Calu3 (cell line): ENCODE measurements around the gene GMDS. TPM values are rescaled to one million over a fixed set of nuclear protein-coding genes. Genes with fewer than 3 reads are reported as not detected.

ENCODE experiments used
- BruUV-seq: library from RNA; stranded (reverse); fragments of 400-500 nt; replicated peaks from 2 replicates; lab custom pipeline; 2021; lab: Mats Ljungman, UMichigan
- CTCF ChIA-PET: fragments of 300-600 bp; sonication (Branson Sonifier 250); formaldehyde crosslinking; loops from one replicate; lab custom pipeline; 2022; ENCODE audit warnings: antibody characterized with exemption; lab: Charles Lee
- DNase-seq: peaks from one replicate; pipeline ENCODE4 v3.0.0; 2022
- H3K27ac Mint-ChIP-seq: one replicate; pipeline ENCODE4 v1.8.0; 2022; ENCODE audit warnings: mixed read lengths; ENCODE audit not compliant: unreplicated experiment
- H3K27me3 Mint-ChIP-seq: one replicate; pipeline ENCODE4 v1.8.0; 2022; ENCODE audit warnings: mixed read lengths; ENCODE audit not compliant: unreplicated experiment
- H3K36me3 Mint-ChIP-seq: one replicate; pipeline ENCODE4 v1.8.0; 2022; ENCODE audit warnings: mild to moderate bottlenecking, moderate library complexity, mixed read lengths; ENCODE audit not compliant: insufficient read depth, unreplicated experiment
- H3K4me1 Mint-ChIP-seq: one replicate; pipeline ENCODE4 v1.8.0; 2022; ENCODE audit warnings: mild to moderate bottlenecking, low read depth, mixed read lengths; ENCODE audit not compliant: unreplicated experiment
- H3K4me3 Mint-ChIP-seq: one replicate; pipeline ENCODE4 v1.8.0; 2022; ENCODE audit warnings: mild to moderate bottlenecking, low read depth, moderate library complexity, mixed read lengths; ENCODE audit not compliant: unreplicated experiment
- H3K9me3 Mint-ChIP-seq: one replicate; pipeline ENCODE4 v1.8.0; 2022; ENCODE audit warnings: low read depth, mixed read lengths; ENCODE audit not compliant: unreplicated experiment
- intact Hi-C: fragments of 100-400 bp; cut with micrococcal nuclease; formaldehyde crosslinking; loops from one replicate; pipeline ENCODE4 v1.10.0; 2022; ENCODE audit not compliant: unreplicated experiment
- total RNA-seq: library from RNA; stranded (reverse); gene quantifications from 2 replicates; pipeline ENCODE4 v1.2.3, GENCODE V29; 2022
- TF ChIP-seq, protein P1 (sequence below): fragments of 200-600 bp; IDR thresholded peaks from one replicate; pipeline ENCODE4 v1.8.0; 2022; ENCODE audit warnings: antibody characterized with exemption; ENCODE audit not compliant: unreplicated experiment

GMDS gene
- total RNA-seq, 1 experiment from 2014 or later, result 58.2 TPM

DNA sequence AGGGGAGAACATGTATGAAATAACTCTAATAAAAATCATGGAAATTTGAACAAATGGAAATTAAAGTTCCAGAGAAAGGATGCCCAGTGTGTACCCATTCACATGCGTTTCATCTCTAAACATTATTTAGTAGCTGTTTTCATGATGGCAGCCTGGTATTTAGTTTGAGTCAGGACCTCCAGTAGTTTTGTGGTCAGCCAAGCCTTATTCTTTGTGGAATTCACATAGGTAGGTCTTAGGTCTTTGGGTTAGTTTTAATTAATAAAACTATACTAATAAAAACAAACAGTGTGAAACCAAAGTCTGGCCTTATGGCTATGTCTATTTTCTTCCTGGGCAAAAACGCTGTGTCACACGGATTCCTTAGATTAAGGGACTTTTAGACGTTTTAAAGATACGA lies 497.9 kb downstream of the GMDS start:
- CTCF ChIA-PET, result interaction anchor here (1.0 to 1.6 kb wide), 2 partner anchors 14 to 61 kb away, joined by 3 read pairs; no protein-coding TSS in a partner anchor
- H3K27me3 Mint-ChIP-seq, result no peaks in the 10 kb centered on the region
- H3K9me3 Mint-ChIP-seq, result no peaks in the 10 kb centered on the region
- TF ChIP-seq, protein P1, sequence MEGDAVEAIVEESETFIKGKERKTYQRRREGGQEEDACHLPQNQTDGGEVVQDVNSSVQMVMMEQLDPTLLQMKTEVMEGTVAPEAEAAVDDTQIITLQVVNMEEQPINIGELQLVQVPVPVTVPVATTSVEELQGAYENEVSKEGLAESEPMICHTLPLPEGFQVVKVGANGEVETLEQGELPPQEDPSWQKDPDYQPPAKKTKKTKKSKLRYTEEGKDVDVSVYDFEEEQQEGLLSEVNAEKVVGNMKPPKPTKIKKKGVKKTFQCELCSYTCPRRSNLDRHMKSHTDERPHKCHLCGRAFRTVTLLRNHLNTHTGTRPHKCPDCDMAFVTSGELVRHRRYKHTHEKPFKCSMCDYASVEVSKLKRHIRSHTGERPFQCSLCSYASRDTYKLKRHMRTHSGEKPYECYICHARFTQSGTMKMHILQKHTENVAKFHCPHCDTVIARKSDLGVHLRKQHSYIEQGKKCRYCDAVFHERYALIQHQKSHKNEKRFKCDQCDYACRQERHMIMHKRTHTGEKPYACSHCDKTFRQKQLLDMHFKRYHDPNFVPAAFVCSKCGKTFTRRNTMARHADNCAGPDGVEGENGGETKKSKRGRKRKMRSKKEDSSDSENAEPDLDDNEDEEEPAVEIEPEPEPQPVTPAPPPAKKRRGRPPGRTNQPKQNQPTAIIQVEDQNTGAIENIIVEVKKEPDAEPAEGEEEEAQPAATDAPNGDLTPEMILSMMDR, result no peak
- no peak overlapping the region for H3K4me3 Mint-ChIP-seq
- no peaks in the 10 kb centered on the region for H3K36me3 Mint-ChIP-seq
- DNase-seq, result no peak
- intact Hi-C loops, result no loop called here
- peaks cover 12% of the 10 kb centered on the region for H3K4me1 Mint-ChIP-seq
- H3K27ac Mint-ChIP-seq, result no peak overlapping the region
- no TSS peak for BruUV-seq

- Mint-ChIP-seq H3K36me3 (no peaks in the 10 kb centered on the region), H3K27me3 (no peaks in the 10 kb centered on the region), H3K27ac (no peak overlapping the region), H3K9me3 (no peaks in the 10 kb centered on the region), H3K4me1 (peaks cover 12% of the 10 kb centered on the region), H3K4me3 (no peak overlapping the region)
- intact Hi-C loops, result no loop called here
- TF ChIP-seq, protein P1, result no peak
- BruUV-seq, result no TSS peak
- CTCF ChIA-PET, result interaction anchor here (1.6 kb wide), 1 partner anchor 60 kb away, joined by 3 read pairs; no protein-coding TSS in a partner anchor
- DNase-seq, result peak; percentile 20
These were observed 498.4 kb downstream of the GMDS start for GRCh38 chr6:1747003-1747402.

GRCh38 chr6:1745814-1746213 lies 499.6 kb downstream of the GMDS start:
- no peak for DNase-seq
- CTCF ChIA-PET, result no interaction called here
- TF ChIP-seq, protein P1, result no peak
- intact Hi-C loops, result no loop called here
- Mint-ChIP-seq H3K4me3 (no peak overlapping the region), H3K4me1 (peaks cover 12% of the 10 kb centered on the region), H3K36me3 (no peaks in the 10 kb centered on the region), H3K9me3 (no peaks in the 10 kb centered on the region), H3K27me3 (no peaks in the 10 kb centered on the region), H3K27ac (no peak overlapping the region)
- no TSS peak for BruUV-seq

- no peaks in the 10 kb centered on the region for H3K36me3 Mint-ChIP-seq
- H3K9me3 Mint-ChIP-seq, result no peaks in the 10 kb centered on the region
- CTCF ChIA-PET, result interaction anchor here (0.6 kb wide), 1 partner anchor 49 kb away, joined by 4 read pairs; no protein-coding TSS in a partner anchor
- no peaks in the 10 kb centered on the region for H3K27me3 Mint-ChIP-seq
- no peak overlapping the region for H3K27ac Mint-ChIP-seq
- BruUV-seq, result no TSS peak
- no peak overlapping the region for H3K4me3 Mint-ChIP-seq
- H3K4me1 Mint-ChIP-seq, result peaks cover 12% of the 10 kb centered on the region
- TF ChIP-seq, protein P1, result no peak
- DNase-seq, result no peak
- intact Hi-C loops, result no loop called here
These were observed 500.9 kb downstream of the GMDS start for GRCh38 chr6:1744543-1744942.
